Ecto neural progenitor cell (in vitro differentiated cells): ENCODE results near the gene NMNAT2.
A peak's percentile ranks its signal among the peaks of the same experiment; 100 is the strongest.

Experiments used
- DNase-seq: peaks from one replicate; pipeline ENCODE4 v3.0.0-alpha.2; 2018; ENCODE audit warnings: low spot score

Gene NMNAT2

GRCh38 chr1:183259924-183260323, 158.3 kb downstream of the NMNAT2 start:
- no peak for DNase-seq

DNA sequence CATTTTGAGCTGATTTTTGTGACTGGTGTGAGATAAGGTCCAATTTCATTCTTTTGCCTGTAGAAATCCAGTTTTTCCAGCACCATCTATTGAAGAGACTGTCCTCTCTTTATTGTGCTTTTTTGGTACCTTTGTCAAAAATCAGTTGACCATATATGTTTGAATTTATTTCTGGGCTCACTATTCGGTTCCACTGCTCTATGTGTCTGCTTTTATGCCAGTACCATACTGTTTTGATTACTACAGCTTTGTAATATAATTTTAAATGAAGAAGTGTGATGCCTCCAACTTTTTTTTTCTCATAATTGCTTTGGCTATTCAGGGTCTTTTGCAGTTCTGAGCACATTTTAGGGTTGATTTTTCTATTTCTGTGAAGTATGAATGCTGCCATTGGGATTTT, 163.1 kb downstream of the NMNAT2 start:
- DNase-seq: no peak

DNA sequence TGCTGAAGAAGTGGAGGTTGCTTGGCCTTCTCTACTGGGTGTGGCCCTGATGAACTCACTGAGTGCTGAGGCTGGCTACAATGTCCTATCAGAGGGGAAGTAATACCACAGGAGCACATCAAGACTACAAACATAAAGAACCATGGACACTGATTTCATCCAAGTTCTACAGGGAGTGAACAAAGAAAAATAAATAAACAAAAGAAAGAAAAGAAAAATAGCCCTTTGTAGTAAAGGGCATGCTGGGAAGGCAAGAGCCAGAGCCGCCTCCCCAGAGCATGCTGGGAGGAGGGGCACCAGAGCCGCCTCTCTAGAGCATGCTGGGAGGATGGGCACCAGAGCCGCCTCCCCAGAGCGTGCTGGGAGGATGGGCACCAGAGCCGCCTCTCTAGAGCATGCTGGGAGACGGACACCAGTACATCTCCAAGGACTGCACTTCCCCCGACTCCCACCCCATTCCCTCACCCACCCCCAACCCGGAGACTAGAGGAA, 166.2 kb downstream of the NMNAT2 start:
- no peak for DNase-seq

- no peak for DNase-seq
Observed at GRCh38 chr1:183251101-183251958, 166.8 kb downstream of the NMNAT2 start.

DNA sequence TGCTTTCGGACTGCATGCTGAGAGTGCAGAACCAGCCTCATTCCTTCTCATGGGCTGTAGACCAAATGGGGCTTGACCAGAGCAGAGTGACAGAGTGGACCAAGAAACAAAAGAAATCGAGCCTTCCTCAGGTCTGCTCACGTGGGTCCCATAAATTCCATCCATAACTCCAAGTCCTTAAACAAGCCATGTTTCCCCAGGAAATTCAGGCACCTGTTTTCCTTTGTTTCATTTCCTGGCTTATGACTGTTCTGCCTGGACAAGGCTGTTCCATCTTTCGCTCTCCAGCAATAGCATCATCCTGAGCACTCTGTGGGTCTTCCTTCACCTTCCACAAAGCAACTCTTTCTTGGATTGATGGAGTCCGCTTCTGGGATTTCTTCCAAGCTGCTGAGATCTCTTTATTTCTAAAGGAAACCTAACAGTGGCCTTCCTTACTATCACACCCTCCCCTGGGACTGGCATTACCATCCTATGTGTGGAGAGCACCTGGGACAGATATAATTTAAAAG, 168.2 kb downstream of the NMNAT2 start:
- DNase-seq: no peak

GRCh38 chr1:183248989-183249691, 169.0 kb downstream of the NMNAT2 start:
- DNase-seq: no peak

DNA sequence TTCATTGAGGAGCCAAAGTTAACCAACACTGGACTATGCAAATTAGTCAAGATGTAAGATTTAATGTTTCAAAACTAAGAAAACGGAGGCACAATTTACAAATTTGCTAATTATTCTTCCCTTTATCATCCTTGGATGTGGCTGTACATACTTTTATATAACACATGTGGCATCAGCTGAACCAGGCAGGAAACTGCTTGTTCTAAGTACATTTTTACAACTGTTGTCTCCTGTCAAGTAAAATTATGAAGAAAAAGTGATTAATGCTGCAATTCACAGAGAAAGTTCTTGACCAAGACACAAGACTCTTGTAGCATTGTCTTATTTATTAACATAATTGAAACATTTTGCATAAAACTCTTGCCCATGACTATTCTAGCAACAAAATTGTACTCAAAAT, 170.2 kb downstream of the NMNAT2 start:
- no peak for DNase-seq

GRCh38 chr1:183247484-183247883, 170.7 kb downstream of the NMNAT2 start:
- no peak for DNase-seq

DNA sequence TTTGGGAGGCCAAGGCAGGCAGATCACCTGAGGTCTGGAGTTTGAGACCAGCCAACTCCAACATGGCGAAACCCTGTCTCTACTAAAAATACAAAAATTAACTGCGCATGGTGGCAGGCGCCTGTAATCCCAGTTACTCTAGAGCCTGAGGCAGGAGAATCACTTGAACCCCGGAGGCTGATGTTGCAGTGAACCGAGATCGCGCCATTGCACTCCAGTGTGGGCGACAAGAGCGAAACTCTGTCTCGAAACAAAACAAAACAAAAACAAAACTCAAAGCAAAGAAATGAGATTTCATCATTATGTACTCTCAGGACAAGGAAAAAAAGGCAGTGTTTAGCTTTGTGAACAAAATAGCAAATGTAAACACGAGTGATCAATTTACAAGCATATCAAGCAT, 171.1 kb downstream of the NMNAT2 start:
- peak; percentile 4 for DNase-seq

GRCh38 chr1:183246436-183246835, 171.7 kb downstream of the NMNAT2 start:
- DNase-seq: no peak

DNA sequence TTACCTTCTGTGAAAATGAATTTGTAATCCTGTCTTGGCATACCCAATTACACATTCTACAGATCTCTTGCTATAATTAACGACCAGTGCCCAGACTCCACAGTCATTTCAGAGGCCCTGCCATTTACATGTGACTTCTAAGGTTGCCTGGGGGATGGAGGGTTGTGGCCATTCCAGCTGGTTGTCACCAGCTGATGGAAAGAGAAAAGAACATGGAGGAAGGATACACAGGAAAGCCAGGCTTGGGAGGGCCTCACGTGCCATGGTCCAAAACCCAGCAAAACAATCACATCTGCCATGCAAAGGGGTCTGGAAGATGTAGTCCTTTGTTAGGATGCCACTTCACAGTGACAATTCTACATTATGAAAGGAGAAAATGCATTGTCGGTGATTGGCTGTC, 172.8 kb downstream of the NMNAT2 start:
- DNase-seq: peak; percentile 19

DNA sequence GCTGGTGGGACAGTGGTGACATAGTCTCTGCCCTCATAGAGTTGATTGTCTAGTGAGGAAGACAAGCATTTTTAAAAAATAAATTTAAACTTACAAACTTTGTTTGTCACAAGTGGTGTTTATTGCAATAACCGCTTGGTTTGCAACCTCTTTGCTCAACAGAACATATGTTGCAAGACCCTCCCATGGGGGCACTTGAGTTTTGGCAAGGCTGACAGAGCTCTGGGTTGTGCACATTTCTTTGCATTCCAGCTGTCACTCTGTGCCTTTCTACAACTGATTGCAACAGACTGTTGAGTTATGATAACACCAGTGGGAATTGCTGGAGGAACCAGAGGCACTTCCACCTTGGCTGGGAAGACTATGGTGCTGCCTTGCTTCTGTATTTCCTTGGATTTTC, 173.7 kb downstream of the NMNAT2 start:
- DNase-seq: peak; percentile 3

- peak; percentile 13 for DNase-seq
Observed at GRCh38 chr1:183243161-183244050, 174.8 kb downstream of the NMNAT2 start.

DNA sequence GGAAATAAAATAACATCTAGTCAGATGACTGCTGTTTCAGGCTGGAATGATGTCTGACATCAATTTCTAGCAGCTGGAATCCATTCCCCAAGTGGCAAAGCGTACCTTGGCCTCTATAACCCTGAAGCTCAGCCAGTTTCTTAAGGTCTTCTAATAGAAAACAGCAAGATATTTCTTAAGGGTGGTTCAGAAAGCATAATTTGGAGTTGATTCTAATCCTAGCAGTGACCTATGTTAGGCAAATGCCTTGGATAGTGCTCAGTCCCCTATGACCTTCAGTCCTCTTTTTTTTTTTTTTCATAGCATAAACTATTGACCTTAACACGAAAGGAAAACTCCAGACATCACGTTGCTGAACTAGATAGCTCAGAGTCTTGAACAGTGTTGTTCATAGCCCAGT, 175.6 kb downstream of the NMNAT2 start:
- no peak for DNase-seq

DNA sequence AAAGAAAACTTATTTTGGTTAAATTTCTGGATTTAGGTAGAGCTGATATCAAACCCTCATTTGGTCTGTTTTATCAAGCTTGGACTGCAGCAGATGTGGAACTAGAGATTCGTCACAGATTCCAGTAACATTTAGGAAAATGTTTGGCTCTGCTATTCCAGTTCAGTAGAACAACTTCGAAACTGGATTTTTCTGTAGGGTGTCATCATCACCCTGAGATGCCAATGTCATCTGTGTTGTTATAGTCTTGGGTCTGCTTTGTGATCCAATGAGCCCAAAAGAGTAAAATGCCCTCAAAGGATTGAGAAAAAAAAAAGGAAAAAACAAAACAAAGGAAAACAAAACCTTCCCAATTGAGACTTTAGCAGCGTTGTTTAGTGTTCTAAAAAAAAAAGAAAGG, 176.7 kb downstream of the NMNAT2 start:
- DNase-seq: no peak

GRCh38 chr1:183240853-183241252, 177.3 kb downstream of the NMNAT2 start:
- peak; percentile 9 for DNase-seq

- DNase-seq: no peak
Observed at GRCh38 chr1:183240526-183240825, 177.7 kb downstream of the NMNAT2 start.

GRCh38 chr1:183239793-183240525, 178.2 kb downstream of the NMNAT2 start:
- DNase-seq: peak; percentile 21

DNA sequence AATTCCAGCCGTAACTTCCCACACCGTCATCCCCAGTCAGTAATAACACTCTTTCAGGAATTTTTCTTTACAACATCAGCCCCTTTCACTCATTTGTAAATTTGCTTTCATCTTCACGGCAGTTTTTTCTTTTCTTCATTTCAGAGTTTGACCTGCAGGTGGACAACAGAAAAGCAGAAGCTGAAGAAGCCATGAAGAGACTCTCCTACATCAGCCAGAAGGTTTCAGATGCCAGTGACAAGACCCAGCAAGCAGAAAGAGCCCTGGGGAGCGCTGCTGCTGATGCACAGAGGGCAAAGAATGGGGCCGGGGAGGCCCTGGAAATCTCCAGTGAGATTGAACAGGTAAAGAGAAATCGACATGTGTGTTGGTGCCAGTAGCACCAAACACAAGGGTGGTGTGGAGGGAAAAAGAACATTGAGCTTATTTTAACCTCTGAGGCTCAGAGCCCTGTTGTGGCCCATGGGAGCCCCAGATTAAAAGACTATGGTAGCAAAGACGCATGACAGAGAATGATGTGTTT, 178.9 kb downstream of the NMNAT2 start:
- DNase-seq: peak; percentile 27

DNA sequence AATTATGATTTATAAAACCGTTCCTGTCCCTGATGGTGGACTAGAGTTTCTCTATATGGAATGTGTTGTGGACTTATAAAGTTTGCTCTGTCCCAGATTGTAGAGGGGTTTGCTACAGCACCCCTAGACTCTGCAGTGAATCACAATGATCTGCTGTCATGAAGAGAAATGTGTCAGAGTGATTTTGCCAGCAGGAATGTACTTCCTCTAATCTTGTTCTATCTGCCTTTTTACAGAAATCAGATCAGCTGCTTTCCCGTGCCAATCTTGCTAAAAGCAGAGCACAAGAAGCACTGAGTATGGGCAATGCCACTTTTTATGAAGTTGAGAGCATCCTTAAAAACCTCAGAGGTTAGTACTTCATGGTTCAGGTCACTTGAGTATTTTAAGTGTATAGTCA, 180.1 kb downstream of the NMNAT2 start:
- peak; percentile 3 for DNase-seq

DNA sequence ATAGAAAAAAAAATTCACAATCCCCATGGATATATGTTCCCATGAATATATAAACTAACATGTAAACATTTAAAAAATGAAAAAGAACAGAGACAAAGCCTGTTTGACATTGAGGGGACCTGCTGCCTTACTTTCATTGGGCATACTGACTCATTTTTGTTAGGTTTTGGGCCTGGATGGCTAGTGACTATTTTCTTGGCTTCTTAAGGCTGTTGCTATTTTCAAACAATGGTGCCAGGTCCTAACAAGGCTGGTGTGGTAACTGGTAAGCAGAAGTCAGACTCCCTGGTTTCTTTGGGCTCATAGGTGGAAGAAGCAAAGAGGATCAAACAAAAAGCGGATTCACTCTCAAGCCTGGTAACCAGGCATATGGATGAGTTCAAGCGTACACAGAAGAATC, 181.1 kb downstream of the NMNAT2 start:
- DNase-seq: peak; percentile 22
